Effector memory CD8-positive, alpha-beta T cell (primary cell): ENCODE data around the gene NTM.

Source experiments
- ATAC-seq: fragments of 150-1000 bp; cut with Tn5 transposase; replicated peaks from 2 replicates; pipeline ENCODE4 v1.10.0; 2021; ENCODE audit warnings: mild to moderate bottlenecking, moderate library complexity
- DNase-seq, 3 experiments: peaks; one replicate each; pipeline ENCODE4 v3.0.0; 2021
- H3K27ac Mint-ChIP-seq, 2 donors: one replicate each; pipeline ENCODE4 v1.8.0; 2022; ENCODE audit warnings: mild to moderate bottlenecking in 2 of 2, mixed read lengths in 2 of 2, moderate library complexity in 2 of 2
- H3K27me3 Mint-ChIP-seq, 2 donors: one replicate each; pipeline ENCODE4 v1.8.0; 2022; ENCODE audit warnings: mixed read lengths in 2 of 2
- H3K36me3 Mint-ChIP-seq: one replicate; pipeline ENCODE4 v1.8.0; 2022; ENCODE audit warnings: mild to moderate bottlenecking, moderate library complexity, mixed read lengths; ENCODE audit not compliant: insufficient read depth
- H3K4me1 Mint-ChIP-seq, 2 donors: one replicate each; pipeline ENCODE4 v1.8.0; 2022; ENCODE audit warnings: low read depth in 2 of 2, mixed read lengths in 2 of 2
- H3K4me3 Mint-ChIP-seq, 2 donors: one replicate each; pipeline ENCODE4 v1.8.0; 2022; ENCODE audit warnings: mild to moderate bottlenecking in 2 of 2, mixed read lengths in 2 of 2, moderate library complexity in 2 of 2
- H3K9me3 Mint-ChIP-seq, 2 donors: one replicate each; pipeline ENCODE4 v1.8.0; 2022; ENCODE audit warnings: mixed read lengths in 2 of 2

The NTM gene

DNA sequence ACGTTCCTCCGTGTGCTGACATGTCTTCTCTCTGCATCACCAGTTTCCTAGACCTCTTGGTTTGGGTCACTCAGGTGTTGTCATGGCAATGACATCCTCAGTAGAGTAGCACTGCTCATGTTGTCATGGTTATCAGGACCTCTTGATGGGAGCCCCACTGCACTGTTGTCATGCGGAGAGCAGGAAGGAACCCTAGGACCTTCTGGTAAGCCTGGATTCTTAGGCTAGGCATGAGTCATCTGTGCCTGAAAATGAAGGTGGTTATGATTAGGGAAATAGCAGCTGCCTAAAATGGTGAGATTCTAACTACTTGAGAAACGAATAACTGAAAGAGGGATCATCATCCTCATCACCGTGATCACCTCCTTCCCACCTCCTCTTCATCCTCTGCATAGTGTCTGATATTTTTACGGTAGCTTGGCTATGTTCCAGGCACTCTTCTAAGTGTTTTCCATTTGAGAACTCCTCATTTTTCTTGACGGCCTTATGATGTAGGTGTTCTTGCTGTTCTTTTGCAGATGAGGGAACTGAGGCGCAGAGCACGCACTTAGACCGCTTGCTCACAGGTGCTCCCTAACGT, 858.4 kb downstream of the NTM start:
- Mint-ChIP-seq H3K4me1 (no peaks in the 10 kb centered on the region), H3K36me3 (no peaks in the 10 kb centered on the region), H3K27ac (no peak overlapping the region), H3K9me3 (peaks cover 5 to 38% of the 10 kb centered on the region in 2 donors), H3K27me3 (no peaks in the 10 kb centered on the region), H3K4me3 (no peak overlapping the region)
- DNase-seq (no peak), ATAC-seq (no peak)

DNA sequence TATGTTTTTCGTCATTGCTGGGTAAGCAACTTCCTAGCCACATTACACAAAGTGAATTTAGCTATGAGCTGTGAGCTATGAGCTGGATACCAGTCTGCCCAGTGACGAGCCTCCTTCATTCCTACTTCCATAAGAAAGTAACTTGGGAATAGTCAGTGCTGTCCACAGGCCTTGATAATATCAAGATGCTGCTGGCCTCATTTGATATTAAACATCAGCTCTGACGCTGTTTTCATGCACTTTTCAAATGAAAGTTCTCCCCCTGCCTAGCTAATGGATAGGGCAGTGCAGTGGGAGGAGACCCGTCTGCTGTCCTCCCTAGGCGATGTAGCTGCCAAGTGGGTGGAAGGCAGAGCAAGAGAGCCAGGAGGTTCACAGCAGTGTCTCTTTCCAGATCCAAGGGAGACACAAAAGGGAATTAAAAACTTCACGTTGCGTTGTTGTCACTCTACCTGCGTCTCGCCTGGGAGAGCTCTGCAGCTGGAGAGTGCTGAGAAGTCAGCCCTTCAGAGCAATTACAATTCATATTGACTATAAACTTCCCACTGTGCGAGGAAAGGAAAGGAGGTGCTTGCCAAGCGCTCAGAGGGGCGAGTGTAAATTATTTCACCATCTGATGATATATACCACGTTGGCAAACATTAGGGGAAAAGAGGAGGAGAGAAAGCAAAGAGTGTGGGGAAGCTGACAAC, 861.4 kb downstream of the NTM start:
- Mint-ChIP-seq H3K4me3 (no peak overlapping the region), H3K27ac (no peak overlapping the region), H3K36me3 (no peaks in the 10 kb centered on the region), H3K9me3 (peaks cover 10 to 28% of the 10 kb centered on the region in 2 donors), H3K27me3 (no peaks in the 10 kb centered on the region), H3K4me1 (no peaks in the 10 kb centered on the region)
- ATAC-seq (no peak), DNase-seq (no peak)

- no peaks in the 10 kb centered on the region for H3K36me3 Mint-ChIP-seq
- no peaks in the 10 kb centered on the region for H3K27me3 Mint-ChIP-seq
- H3K4me3 Mint-ChIP-seq, result no peak overlapping the region
- H3K9me3 Mint-ChIP-seq, result peaks cover 9 to 20% of the 10 kb centered on the region in 2 donors
- H3K27ac Mint-ChIP-seq, result no peak overlapping the region
- no peaks in the 10 kb centered on the region for H3K4me1 Mint-ChIP-seq
- ATAC-seq (no peak), DNase-seq (no peak)
Observed at GRCh38 chr11:132234878-132235277, 864.5 kb downstream of the NTM start.

DNA sequence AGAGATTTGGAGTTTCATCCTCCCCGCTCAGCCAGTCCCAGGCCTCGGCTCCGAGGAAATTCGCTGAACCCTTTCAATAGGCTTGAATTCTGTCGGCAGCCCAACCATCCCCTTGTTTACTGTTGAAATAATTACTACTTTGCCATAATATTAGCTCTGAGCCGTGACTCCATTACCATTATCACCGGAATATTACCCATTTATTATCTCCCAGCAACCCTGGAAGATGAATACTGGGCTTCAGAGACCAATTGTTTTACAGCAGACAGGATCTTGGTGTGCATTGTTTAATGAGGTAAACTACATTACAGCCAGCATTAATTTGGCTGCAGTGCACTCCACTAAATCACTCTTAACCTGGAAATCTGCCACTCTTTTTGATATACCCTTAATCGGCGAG, 867.4 kb downstream of the NTM start:
- Mint-ChIP-seq H3K4me3 (no peak overlapping the region), H3K27ac (no peak overlapping the region), H3K9me3 (peaks cover 5 to 14% of the 10 kb centered on the region in 2 donors), H3K4me1 (no peaks in the 10 kb centered on the region), H3K36me3 (no peaks in the 10 kb centered on the region), H3K27me3 (no peaks in the 10 kb centered on the region)
- ATAC-seq (no peak), DNase-seq (no peak)

DNA sequence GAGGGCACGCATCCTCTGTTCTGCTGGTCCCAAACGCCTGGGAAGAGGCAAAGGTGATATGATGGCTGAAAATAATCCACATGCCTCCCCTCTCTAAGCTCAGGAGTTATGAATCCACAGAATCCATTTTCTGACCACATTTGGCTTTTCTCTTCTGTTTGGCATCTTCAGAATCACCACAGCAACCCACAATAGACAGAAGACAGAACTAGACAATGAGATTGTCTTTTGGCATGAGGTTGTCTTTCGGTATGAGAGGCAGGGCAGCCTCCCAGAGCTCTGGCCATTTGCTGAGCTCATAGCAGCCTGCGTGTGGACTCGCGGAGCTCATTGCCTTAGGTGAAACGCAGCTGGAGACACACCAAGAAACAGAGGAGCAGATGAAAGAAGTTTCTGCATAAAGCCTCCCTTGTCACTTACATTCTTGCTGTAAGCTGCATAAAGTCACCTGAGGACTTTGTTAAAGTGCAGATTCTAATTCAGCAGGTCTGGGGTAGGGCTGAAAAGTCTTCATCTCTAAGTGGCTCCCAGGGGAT, 868.0 kb downstream of the NTM start:
- no peaks in the 10 kb centered on the region for H3K27me3 Mint-ChIP-seq
- no peaks in the 10 kb centered on the region for H3K36me3 Mint-ChIP-seq
- no peak for DNase-seq
- ATAC-seq, result no peak
- no peak overlapping the region for H3K4me3 Mint-ChIP-seq
- no peaks in the 10 kb centered on the region for H3K4me1 Mint-ChIP-seq
- no peak overlapping the region for H3K27ac Mint-ChIP-seq
- H3K9me3 Mint-ChIP-seq, result peaks cover 5 to 14% of the 10 kb centered on the region in 2 donors

DNA sequence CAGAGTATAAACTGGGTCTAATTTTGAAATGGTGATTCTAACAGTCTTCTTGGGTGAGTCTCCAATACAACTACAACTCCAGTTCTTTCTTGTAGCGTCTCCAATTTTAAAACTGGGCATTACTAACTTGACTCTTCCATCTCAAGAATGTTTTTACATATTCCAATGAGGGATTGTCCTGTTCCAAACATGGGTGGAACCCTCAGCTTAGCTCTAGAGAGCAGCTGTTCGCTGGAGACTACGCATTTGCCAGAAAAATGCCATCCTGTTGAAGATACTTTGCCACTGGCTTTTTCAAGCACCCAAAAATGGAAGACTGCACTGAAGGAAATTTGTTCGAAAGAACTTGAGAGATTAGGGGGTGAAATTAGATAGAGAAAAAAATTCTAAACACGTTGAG, 870.0 kb downstream of the NTM start:
- no peak overlapping the region for H3K4me3 Mint-ChIP-seq
- H3K27me3 Mint-ChIP-seq, result no peaks in the 10 kb centered on the region
- no peak overlapping the region for H3K27ac Mint-ChIP-seq
- ATAC-seq, result no peak
- no peaks in the 10 kb centered on the region for H3K4me1 Mint-ChIP-seq
- no peaks in the 10 kb centered on the region for H3K36me3 Mint-ChIP-seq
- peaks cover 3 to 7% of the 10 kb centered on the region in 2 donors for H3K9me3 Mint-ChIP-seq
- DNase-seq, result no peak

- H3K36me3 Mint-ChIP-seq, result no peaks in the 10 kb centered on the region
- no peak for ATAC-seq
- H3K4me1 Mint-ChIP-seq, result no peaks in the 10 kb centered on the region
Observed at GRCh38 chr11:132242632-132243031, 872.2 kb downstream of the NTM start.

DNA sequence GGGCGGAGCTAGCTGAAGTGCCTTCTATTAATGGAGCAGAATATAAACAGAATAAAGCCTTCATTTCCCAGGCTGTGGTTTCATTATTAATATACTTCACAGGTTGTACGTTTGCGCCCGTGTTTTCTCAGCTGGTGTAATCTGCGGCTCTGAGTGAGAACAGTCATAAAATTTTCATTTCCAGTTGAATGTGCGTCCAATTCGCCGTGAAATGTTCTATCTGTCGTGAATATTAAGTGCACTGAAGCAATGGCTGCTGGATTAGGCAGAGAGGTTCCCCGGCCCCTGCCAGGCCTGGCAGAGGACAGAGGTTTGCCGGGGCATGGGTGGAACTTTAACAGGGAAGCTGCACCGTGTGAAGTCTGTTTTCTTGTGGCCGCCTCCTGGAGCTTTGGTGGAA, 874.4 kb downstream of the NTM start:
- no peak overlapping the region for H3K27ac Mint-ChIP-seq
- no peak for DNase-seq
- no peaks in the 10 kb centered on the region for H3K36me3 Mint-ChIP-seq
- H3K4me1 Mint-ChIP-seq, result no peaks in the 10 kb centered on the region
- H3K9me3 Mint-ChIP-seq, result peaks cover 0 to 3% of the 10 kb centered on the region in 2 donors
- no peaks in the 10 kb centered on the region for H3K27me3 Mint-ChIP-seq
- H3K4me3 Mint-ChIP-seq, result no peak overlapping the region
- ATAC-seq, result no peak

More at GRCh38 chr11:132242632-132243031, 872.2 kb downstream of the NTM start:
- DNase-seq, result no peak
- Mint-ChIP-seq H3K9me3 (peaks cover 3 to 7% of the 10 kb centered on the region in 2 donors), H3K4me3 (no peak overlapping the region), H3K27me3 (no peaks in the 10 kb centered on the region), H3K27ac (no peak overlapping the region)

GRCh38 chr11:132245403-132246385, 875.3 kb downstream of the NTM start:
- ATAC-seq, result no peak
- H3K36me3 Mint-ChIP-seq, result no peaks in the 10 kb centered on the region
- H3K27ac Mint-ChIP-seq, result no peak overlapping the region
- H3K4me3 Mint-ChIP-seq, result no peak overlapping the region
- H3K4me1 Mint-ChIP-seq, result no peaks in the 10 kb centered on the region
- H3K27me3 Mint-ChIP-seq, result no peaks in the 10 kb centered on the region
- no peak for DNase-seq
- H3K9me3 Mint-ChIP-seq, result peaks cover 0 to 5% of the 10 kb centered on the region in 2 donors

DNA sequence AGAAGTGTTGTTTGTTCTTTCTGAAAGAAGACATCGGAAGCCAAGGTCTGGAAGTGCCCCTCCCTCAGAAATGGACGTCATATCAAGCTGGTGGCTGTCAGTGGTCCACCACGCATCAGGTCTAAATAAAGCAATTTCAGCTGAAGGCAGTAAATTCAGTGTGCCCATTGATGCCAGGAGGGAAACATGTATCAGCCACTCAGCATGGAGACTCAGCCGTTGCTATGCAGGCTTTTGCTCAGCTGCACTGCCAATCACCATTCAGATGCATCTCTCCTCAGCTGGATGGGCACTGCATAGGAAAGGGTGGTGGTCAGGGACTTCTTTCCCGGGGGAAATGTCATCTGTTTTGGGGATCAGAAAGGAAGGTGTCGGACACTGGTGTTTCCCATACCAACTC, 878.2 kb downstream of the NTM start:
- H3K27me3 Mint-ChIP-seq, result no peaks in the 10 kb centered on the region
- H3K36me3 Mint-ChIP-seq, result no peaks in the 10 kb centered on the region
- no peak for ATAC-seq
- H3K27ac Mint-ChIP-seq, result no peak overlapping the region
- peaks cover 0 to 5% of the 10 kb centered on the region in 2 donors for H3K9me3 Mint-ChIP-seq
- DNase-seq, result no peak
- H3K4me1 Mint-ChIP-seq, result no peaks in the 10 kb centered on the region
- H3K4me3 Mint-ChIP-seq, result no peak overlapping the region

DNA sequence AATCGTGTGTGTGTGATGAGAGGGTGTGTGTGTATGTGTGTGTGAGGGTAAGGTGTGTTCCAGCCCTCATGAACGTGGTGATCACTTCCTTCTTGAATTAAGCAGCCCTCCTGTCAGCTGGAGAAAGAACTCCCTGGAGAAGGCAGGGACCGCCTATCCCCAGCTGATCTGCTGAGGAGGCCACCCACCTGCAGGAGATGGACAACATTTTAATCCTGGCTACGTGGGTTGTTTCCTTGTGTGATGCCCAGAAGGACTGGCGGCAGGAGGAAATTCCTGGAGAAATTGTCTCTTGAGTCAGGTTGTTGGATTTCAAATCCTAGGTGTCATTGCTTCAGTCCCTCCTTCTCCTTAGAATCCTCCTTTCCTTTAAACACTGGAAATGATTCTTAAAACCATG, 878.8 kb downstream of the NTM start:
- no peaks in the 10 kb centered on the region for H3K27me3 Mint-ChIP-seq
- H3K4me3 Mint-ChIP-seq, result no peak overlapping the region
- H3K36me3 Mint-ChIP-seq, result no peaks in the 10 kb centered on the region
- ATAC-seq, result no peak
- H3K27ac Mint-ChIP-seq, result no peak overlapping the region
- DNase-seq, result no peak
- H3K4me1 Mint-ChIP-seq, result no peaks in the 10 kb centered on the region
- H3K9me3 Mint-ChIP-seq, result peaks cover 0 to 5% of the 10 kb centered on the region in 2 donors

GRCh38 chr11:132251061-132251460, 880.6 kb downstream of the NTM start:
- Mint-ChIP-seq H3K9me3 (peaks cover 0 to 2% of the 10 kb centered on the region in 2 donors), H3K27me3 (no peaks in the 10 kb centered on the region), H3K27ac (no peak overlapping the region), H3K36me3 (no peaks in the 10 kb centered on the region), H3K4me1 (no peaks in the 10 kb centered on the region), H3K4me3 (no peak overlapping the region)
- no peak for DNase-seq
- no peak for ATAC-seq

DNA sequence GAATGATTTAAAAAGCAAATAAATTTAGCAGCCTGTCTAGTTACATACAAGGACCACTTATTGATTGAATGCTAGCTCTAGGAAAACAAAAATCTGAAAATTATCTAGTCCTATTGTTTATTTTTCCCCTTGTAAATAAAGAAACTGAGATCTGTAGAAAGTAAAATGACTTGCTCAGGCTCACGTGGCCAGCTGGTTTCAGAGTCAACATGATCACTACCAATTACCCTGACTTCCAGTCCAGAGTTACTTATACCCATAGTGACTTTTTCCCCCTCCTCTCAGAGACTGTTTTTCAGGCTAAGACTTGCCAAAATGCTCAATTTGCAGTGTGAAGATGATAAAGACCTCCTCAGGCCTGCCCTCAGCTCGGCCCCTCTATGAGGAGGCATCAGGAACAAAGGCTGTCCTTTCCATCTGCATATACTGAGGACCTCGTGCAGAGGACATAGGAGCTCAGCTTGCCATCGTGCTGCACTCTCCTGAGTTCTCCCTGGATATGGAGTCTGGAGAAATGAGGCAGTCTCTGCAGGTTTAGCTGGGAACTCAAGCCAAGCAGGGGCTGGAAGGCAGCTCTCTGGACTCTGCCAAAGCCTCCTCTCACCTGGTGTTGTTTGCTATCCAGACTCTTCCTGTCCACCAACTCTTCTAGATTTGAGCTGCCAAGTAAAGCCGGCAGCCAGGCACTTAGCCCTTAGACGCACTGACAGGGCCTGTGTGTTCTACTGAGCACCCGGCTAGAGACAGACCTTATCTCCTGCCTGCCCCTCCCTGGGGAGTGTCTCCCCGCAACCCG, 883.3 kb downstream of the NTM start:
- DNase-seq (no peak), ATAC-seq (no peak)
- Mint-ChIP-seq H3K4me1 (no peaks in the 10 kb centered on the region), H3K9me3 (peaks cover 0 to 2% of the 10 kb centered on the region in 2 donors), H3K4me3 (no peak overlapping the region), H3K36me3 (no peaks in the 10 kb centered on the region), H3K27ac (no peak overlapping the region), H3K27me3 (no peaks in the 10 kb centered on the region)
